NCI-H1105 treated with DMSO at 0.1 percent for 48 hours (cell line): Measurements from ENCODE around the gene DNPH1.

Source experiments
- DNase-seq: peaks from one replicate; lab custom pipeline; 2025; lab: John Stamatoyannopoulos, UW

DNPH1 gene

DNA sequence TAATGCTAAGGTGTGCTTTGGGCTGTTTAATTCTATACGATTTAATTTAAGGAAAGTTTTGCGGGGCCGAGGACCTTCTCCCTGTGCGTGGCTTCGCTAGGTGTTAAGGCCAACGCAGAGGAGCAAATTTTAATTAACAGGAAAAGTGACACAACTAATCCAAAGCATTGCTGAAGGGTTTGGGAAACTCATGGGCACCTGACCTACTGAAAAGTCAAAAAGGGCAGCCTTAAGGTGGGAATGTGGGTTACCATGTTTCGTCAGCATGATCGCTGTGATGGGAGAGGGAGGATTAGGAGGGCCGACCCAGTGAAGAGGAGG is 47.7 kb downstream of the DNPH1 start:
- no peak for DNase-seq

DNA sequence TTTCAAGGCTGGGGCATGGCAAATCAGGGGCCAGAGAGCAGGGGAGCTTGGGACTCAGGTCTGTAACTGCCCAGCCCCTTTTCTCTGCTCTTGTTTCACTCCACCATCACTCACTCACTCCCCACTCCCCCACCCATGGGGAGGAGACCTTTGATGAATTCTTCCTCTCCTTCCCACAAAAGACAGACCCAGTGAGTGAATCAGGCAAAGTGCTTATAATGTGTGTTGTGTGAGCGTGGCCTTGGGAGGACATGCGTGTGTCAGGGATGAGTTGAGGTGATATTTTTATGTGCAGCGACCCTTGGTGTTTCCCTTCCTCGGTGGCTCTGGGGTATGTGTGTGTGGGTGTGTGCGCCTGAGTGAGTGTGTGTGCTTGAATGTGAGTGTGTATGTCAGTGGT is 48.3 kb downstream of the DNPH1 start:
- no peak for DNase-seq

DNA sequence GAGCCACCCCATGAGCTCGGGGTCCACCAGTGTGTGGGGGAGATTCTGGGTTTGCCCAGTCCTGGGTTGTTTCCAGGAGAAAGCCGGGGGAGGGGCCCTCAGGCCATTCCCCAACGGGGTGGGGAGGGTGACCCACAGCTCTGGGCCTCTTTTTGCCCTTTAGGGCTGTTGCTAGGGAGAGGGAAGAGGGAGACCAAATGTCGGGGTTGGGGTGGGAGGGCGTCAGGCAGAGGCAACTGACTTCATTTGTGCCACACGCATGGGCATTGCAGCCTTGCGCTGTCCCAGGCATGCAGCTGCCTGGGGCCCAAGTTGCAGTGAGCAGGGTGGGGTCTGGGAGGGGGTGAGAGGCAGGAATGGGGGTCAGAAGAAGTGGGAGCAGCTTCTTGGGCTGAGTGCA is 49.2 kb downstream of the DNPH1 start:
- DNase-seq: no peak

DNA sequence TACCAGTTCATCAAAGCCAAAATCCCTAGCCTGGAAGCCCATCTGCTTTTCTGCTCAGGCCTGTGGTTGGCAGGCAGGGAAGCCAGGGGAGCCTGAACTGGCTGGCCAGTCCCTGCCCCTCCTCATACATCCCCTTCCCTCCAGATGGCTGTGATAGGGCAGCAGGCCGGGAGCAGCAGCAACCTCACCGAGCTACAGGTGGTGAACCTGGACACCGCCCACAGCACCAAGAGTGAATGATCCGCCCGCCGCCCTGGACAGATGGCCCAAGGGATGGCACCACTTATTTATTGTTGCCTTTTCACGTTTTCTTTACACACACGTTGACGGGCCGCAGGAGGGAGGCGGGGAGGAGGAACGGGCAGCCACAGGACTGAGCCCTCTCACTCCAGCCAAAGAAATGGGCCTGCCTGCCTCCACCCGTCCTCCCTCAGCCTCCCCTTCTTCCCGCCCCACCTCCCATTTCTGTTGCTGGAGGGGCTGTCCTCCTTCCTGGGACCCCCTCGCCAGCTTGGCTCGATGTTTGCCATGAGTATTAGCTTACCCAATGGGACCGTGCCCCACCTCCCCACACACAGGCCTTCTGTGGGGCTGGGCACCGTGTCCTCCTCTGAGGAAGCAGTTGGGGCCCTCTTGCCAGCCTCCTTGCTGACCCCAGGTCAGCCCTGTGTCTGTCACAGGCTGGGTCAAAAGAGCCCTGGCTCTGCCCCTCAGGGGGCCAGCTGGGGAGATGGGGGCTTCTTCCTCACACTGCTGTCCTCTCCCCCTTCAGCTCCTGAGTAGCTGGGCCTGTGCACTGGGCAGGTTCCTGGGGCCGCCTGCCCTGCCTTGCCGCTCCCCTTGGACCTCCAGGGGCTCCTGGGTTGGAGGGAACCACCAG is 50.1 kb downstream of the DNPH1 start:
- no peak for DNase-seq

DNA sequence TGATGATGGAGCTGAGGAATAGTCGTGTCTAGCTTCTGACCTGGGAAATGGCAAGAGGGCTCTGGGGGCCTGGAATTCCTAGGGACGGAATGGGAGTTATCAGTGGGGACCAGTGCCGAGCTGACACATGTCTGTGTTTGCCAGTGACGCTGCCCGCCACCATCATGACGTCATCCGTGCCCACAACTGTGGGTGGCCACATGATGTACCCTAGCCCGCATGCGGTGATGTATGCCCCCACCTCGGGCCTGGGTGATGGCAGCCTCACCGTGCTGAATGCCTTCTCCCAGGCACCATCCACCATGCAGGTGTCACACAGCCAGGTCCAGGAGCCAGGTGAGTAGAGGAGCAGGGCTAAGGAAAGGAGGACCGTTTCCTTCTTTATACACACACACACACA is 51.1 kb downstream of the DNPH1 start:
- no peak for DNase-seq

DNA sequence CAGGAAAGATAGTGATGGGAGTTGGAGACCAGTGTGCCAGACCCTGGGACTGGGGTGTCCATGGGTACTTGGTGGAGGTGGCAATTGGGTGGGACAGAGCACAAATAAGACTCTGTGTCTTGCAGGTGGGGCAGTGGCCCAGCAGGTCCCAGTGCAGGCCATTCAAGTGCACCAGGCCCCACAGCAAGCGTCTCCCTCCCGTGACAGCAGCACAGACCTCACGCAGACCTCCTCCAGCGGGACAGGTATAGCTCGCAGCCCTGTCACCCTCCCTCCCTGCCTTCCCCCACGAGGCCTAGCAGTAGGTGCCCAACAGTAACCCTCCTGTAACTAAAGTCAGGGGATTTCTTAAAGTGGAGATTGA is 52.9 kb downstream of the DNPH1 start:
- no peak for DNase-seq

DNA sequence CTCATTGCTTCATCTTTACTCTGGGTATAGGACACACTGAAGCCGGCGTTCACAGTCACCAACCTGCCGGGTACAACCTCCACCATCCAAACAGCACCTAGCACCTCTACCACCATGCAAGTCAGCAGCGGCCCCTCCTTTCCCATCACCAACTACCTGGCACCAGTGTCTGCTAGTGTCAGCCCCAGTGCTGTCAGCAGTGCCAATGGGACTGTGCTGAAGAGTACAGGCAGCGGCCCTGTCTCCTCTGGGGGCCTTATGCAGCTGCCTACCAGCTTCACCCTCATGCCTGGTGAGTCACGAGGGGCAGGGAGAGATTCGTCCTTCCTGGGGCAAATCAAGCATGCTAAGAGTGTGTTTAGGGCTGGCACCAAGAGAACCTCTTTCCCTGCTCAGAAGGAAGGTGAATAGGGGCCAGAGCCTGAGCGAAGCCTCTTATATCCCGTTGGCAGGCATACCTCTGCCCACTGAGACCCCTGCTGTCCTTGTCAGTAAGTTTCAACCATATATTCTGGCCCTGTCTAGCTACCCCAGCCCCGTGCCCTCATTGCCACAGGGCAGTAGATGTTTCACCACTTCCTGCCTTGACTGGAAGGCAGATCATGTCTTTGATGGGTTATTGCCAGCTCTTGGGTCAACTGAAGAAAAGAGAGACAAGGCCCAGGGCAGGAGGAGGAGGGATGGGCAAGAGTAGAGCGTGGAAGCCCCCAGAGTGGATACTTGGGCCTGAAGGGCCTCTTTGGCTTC is 53.4 kb downstream of the DNPH1 start:
- DNase-seq: no peak
